ENCODE results near the gene ERBB4. TPM values are rescaled to one million over a fixed set of nuclear protein-coding genes. Genes with fewer than 3 reads are reported as not detected.
"Not testable (repeated sequence)": the region's sequence is repeated elsewhere in the genome, so short reads cannot be mapped to it uniquely, and the experiment has no call there.

ERBB4 gene
- total RNA-seq, 1 experiment from 2014 or later = under 0.01 TPM

GRCh38 chr2:212033888-212034287 lies 504.7 kb downstream of the ERBB4 start:
- H3K27me3 ChIP-seq (replicated peaks) = no peaks in the 10 kb centered on the region
- no peaks in the 10 kb centered on the region for H3K9me3 ChIP-seq (replicated peaks)
- peaks cover 20% of the 10 kb centered on the region for H3K4me1 ChIP-seq (replicated peaks)
- no peaks in the 10 kb centered on the region for H3K36me3 ChIP-seq
- no peak for DNase-seq (ENCODE audit: low read depth in 1 of 2, low spot score in 2 of 2)
- H3K27ac ChIP-seq = no peak overlapping the region
- H3K4me3 ChIP-seq = no peak overlapping the region

DNA sequence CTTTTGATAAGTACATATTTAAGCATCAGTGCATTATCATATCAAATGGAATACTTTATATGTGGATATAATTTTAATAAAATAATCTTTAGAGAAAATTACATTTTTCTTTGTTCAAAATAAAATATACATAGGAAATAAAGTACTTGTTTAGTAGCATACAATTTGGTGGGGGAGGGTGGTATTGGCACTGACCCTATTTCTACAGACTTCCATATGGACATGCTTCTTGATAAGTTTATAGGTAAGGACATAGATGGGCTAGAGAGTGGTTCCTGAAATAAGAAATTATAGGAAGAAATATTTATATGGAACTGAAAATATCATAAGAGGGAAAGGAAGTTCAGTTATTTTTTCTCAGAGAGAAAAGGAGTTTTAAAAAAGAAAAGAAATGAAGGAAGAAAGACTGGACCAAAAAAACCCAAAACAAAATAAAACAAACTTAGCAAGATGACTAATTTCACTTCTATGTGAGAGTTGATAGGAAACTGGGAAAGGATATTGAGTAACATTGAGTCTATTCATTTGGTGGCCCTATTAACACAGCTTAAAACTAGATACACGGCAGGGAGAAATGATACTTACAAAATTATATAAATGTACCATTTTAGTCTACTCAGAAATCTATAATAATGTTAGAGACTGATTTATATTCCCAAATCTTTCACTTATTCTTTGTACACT lies 505.9 kb downstream of the ERBB4 start:
- no peak overlapping the region for H3K4me3 ChIP-seq
- H3K27ac ChIP-seq = peak overlapping the region; percentile 58
- H3K27me3 ChIP-seq (replicated peaks) = no peaks in the 10 kb centered on the region
- H3K4me1 ChIP-seq (replicated peaks) = peaks cover 20% of the 10 kb centered on the region
- H3K36me3 ChIP-seq = no peaks in the 10 kb centered on the region
- DNase-seq (ENCODE audit: low read depth in 1 of 2, low spot score in 2 of 2) = peak in 1 of 2 experiments; percentile 40
- H3K9me3 ChIP-seq (replicated peaks) = no peaks in the 10 kb centered on the region

DNA sequence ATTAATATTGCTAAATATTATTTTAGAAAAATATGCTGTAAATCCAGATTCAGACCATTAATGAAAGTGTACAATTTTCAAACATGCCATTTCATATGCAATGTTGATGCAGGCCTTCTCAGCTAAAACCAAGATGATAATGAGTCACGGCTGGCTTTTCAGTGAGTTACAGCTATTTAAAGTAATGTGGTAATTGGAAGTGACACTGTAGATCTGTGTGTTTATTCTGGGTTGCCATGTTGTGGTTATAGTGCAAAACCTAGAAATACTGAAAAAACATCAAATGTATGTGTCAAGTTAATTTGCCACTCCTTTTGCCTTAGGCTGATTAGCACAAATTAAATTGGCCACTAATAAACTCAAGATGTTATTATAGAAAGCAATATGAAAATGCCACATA lies 506.6 kb downstream of the ERBB4 start:
- Histone ChIP-seq H3K4me1 (replicated peaks) (peaks cover 20% of the 10 kb centered on the region), H3K27ac (peak overlapping the region; percentile 58)
- peak in 1 of 2 experiments; percentile 50 for DNase-seq (ENCODE audit: low read depth in 1 of 2, low spot score in 2 of 2)

GRCh38 chr2:212030709-212031108 lies 507.9 kb downstream of the ERBB4 start:
- Histone ChIP-seq H3K4me1 (replicated peaks) (peaks cover 20% of the 10 kb centered on the region), H3K27ac (no peak overlapping the region)

More for the DNA sequence above, 506.6 kb downstream of the ERBB4 start:
- Histone ChIP-seq H3K36me3 (no peaks in the 10 kb centered on the region), H3K9me3 (replicated peaks) (no peaks in the 10 kb centered on the region), H3K27me3 (replicated peaks) (no peaks in the 10 kb centered on the region), H3K4me3 (no peak overlapping the region)

GRCh38 chr2:212028798-212029394 lies 509.7 kb downstream of the ERBB4 start:
- Histone ChIP-seq H3K9me3 (replicated peaks) (no peaks in the 10 kb centered on the region), H3K27me3 (replicated peaks) (no peaks in the 10 kb centered on the region), H3K27ac (no peak overlapping the region), H3K36me3 (no peaks in the 10 kb centered on the region), H3K4me1 (replicated peaks) (peaks cover 20% of the 10 kb centered on the region), H3K4me3 (no peak overlapping the region)
- DNase-seq (ENCODE audit: low read depth in 1 of 2, low spot score in 2 of 2) = no peak

More at GRCh38 chr2:212030709-212031108, 507.9 kb downstream of the ERBB4 start:
- H3K27me3 ChIP-seq (replicated peaks) = no peaks in the 10 kb centered on the region
- no peaks in the 10 kb centered on the region for H3K36me3 ChIP-seq
- H3K9me3 ChIP-seq (replicated peaks) = no peaks in the 10 kb centered on the region
- DNase-seq (ENCODE audit: low read depth in 1 of 2, low spot score in 2 of 2) = no peak
- no peak overlapping the region for H3K4me3 ChIP-seq

GRCh38 chr2:212027681-212028628 lies 510.6 kb downstream of the ERBB4 start:
- H3K4me1 ChIP-seq (replicated peaks) = peaks cover 17% of the 10 kb centered on the region
- no peaks in the 10 kb centered on the region for H3K36me3 ChIP-seq
- H3K27me3 ChIP-seq (replicated peaks) = no peaks in the 10 kb centered on the region
- no peak for DNase-seq (ENCODE audit: low read depth in 1 of 2, low spot score in 2 of 2)
- no peak overlapping the region for H3K27ac ChIP-seq
- H3K4me3 ChIP-seq = no peak overlapping the region
- no peaks in the 10 kb centered on the region for H3K9me3 ChIP-seq (replicated peaks)

DNA sequence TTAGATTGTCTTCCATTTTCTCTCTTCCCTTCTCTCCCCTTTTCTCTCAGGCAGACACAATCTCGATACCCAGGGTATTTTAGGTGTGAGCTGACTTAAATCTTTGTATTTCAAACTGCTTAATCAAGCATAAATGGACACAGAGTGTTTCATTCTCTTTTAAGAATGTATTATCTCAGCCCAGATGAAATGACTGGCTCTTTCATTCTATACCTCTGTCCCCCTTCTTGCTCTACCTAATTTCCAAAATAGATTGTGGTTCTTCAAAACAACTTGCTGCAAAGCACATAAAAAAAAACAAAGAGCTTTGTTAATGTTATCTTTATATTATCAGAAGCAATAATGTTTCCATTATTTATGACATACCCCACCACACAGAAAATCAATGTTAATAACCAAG lies 514.6 kb downstream of the ERBB4 start:
- no peak overlapping the region for H3K4me3 ChIP-seq
- no peak for DNase-seq (ENCODE audit: low read depth in 1 of 2, low spot score in 2 of 2)

GRCh38 chr2:212022966-212023365 lies 515.6 kb downstream of the ERBB4 start:
- Histone ChIP-seq H3K27me3 (replicated peaks) (no peaks in the 10 kb centered on the region), H3K27ac (no peak overlapping the region), H3K4me3 (no peak overlapping the region), H3K9me3 (replicated peaks) (no peaks in the 10 kb centered on the region), H3K36me3 (no peaks in the 10 kb centered on the region), H3K4me1 (replicated peaks) (no peaks in the 10 kb centered on the region; the same call in 1 of the 2 replicates)
- no peak for DNase-seq (ENCODE audit: low read depth in 1 of 2, low spot score in 2 of 2)

More for the DNA sequence above, 514.6 kb downstream of the ERBB4 start:
- no peaks in the 10 kb centered on the region for H3K9me3 ChIP-seq (replicated peaks)
- H3K36me3 ChIP-seq = no peaks in the 10 kb centered on the region
- H3K4me1 ChIP-seq (replicated peaks) = no peaks in the 10 kb centered on the region; the same call in 1 of the 2 replicates
- H3K27ac ChIP-seq = no peak overlapping the region
- H3K27me3 ChIP-seq (replicated peaks) = no peaks in the 10 kb centered on the region

DNA sequence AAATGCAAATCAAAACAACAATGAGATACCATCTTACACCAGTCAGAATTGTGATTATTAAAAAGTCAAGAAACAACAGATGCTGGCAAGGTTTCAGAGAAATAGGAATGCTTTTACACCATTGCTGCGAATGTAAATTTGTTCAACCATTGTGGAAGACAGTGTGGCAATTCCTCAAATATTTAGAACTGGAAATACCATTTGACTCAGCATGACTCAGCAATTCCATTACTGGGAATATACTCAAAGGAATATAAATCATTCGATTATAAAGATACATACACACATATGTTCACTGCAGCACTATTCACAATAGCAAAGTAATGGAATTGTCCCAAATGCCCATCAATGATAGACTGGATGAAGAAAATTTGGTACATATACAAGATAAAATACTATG lies 516.7 kb downstream of the ERBB4 start:
- H3K27ac ChIP-seq = 0 out of 2 replicates have a peak overlapping the region, but pooled peaks have one; percentile 35
- no peaks in the 10 kb centered on the region; the same call in 1 of the 2 replicates for H3K4me1 ChIP-seq (replicated peaks)
- H3K9me3 ChIP-seq (replicated peaks) = no peaks in the 10 kb centered on the region
- no peak overlapping the region for H3K4me3 ChIP-seq
- H3K27me3 ChIP-seq (replicated peaks) = no peaks in the 10 kb centered on the region
- no peaks in the 10 kb centered on the region for H3K36me3 ChIP-seq
- peak in 1 of 2 experiments; percentile 39 for DNase-seq (ENCODE audit: low read depth in 1 of 2, low spot score in 2 of 2)

DNA sequence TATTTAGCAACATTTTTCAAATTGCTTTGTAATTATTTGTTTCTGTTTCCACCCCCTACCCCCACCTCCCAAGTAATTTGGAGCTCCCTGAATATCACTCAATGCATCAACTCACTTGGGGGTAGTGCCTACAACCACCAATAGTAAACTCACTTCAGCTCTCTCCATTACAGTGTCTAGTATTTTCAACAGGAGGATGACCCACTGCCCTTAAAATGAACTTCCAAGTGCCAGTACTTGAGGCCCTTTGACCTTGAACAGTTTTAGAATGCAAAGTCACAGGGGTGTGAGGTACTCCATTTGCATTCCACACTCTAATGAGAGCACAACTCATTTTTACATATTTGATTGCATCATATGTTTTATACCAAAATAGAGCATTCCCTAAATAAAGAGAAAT lies 523.0 kb downstream of the ERBB4 start:
- Histone ChIP-seq H3K36me3 (no peaks in the 10 kb centered on the region), H3K9me3 (replicated peaks) (no peaks in the 10 kb centered on the region), H3K27ac (no peak overlapping the region), H3K4me1 (replicated peaks) (0 out of 2 replicates have a peak, but pooled peaks cover 3% of the 10 kb centered on the region), H3K4me3 (no peak overlapping the region), H3K27me3 (replicated peaks) (no peaks in the 10 kb centered on the region)
- DNase-seq (ENCODE audit: low read depth in 1 of 2, low spot score in 2 of 2) = no peak

DNA sequence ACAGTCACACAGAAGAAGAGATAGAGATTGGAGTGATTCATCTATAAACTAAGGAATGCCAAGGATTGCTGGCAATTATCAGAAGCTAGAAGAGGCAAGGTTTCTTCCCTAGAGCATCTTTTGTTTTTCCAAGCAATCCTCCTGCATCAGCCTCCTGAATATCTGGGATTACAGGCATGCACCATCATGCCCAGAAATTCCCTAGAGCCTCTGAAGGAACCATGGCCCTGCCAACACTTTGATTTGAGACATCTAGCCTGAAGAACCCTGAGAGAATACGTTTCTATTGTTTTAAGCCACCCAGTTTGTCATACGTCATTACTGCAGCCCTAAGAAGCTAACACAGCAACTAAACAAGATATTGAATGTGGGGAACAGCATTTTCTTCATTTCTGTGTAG lies 525.0 kb downstream of the ERBB4 start:
- Histone ChIP-seq H3K4me1 (replicated peaks) (0 out of 2 replicates have a peak, but pooled peaks cover 3% of the 10 kb centered on the region), H3K4me3 (no peak overlapping the region), H3K36me3 (no peaks in the 10 kb centered on the region), H3K27me3 (replicated peaks) (no peaks in the 10 kb centered on the region), H3K9me3 (replicated peaks) (no peaks in the 10 kb centered on the region), H3K27ac (no peak overlapping the region)
- no peak for DNase-seq (ENCODE audit: low read depth in 1 of 2, low spot score in 2 of 2)

GRCh38 chr2:212010305-212010704 lies 528.3 kb downstream of the ERBB4 start:
- H3K27me3 ChIP-seq (replicated peaks); H3K4me3 ChIP-seq; H3K9me3 ChIP-seq (replicated peaks); H3K27ac ChIP-seq; H3K4me1 ChIP-seq (replicated peaks); DNase-seq (ENCODE audit: low read depth in 1 of 2, low spot score in 2 of 2); H3K36me3 ChIP-seq: not testable (repeated sequence)

DNA sequence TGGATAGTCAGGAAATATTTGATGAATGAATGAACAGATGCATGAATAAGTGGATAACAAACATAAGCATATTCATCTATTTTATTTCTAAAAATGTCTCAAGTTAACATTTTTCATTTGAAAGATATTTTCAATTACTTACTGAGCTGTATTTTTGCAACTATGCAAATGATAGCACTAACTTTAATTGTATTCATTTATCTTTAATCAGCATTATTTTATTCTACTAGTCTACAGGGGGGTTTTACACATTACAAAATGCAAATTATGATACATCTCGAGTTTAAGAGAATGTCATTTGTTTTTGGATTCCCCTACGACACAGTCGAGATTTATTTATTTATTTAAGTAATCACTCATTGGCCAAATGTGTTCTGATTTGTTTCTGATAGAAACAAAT lies 530.6 kb downstream of the ERBB4 start:
- Histone ChIP-seq H3K36me3 (no peaks in the 10 kb centered on the region), H3K9me3 (replicated peaks) (no peaks in the 10 kb centered on the region), H3K4me3 (no peak overlapping the region), H3K27me3 (replicated peaks) (no peaks in the 10 kb centered on the region), H3K4me1 (replicated peaks) (no peaks in the 10 kb centered on the region), H3K27ac (no peak overlapping the region)
- DNase-seq (ENCODE audit: low read depth in 1 of 2, low spot score in 2 of 2) = no peak
